ENCODE measurements around the gene CYTL1. TPM values are rescaled to one million over a fixed set of nuclear protein-coding genes. Genes with fewer than 3 reads are reported as not detected.

The CYTL1 gene
- total RNA-seq, 1 donor from 2014 or later: 9.4 TPM

DNA sequence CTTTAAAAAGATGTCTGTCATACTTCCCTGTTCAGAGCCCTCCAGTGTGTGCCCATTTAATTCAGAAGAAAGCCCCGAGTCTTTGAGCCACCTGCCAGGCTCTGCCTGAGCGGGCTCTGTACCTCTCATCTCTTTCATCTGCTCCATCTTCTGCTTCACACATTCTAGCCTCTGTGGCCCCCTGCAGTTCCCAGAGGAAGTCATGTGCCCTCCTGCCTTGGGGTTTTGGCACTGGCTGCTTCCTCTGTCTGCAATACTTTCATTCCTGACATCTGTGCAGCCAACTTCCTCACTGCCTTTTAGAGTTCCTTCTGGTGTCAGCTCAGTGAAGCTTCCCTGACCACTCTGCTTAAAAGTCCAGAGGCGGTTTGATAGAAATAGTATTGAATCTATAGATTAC is 25.8 kb upstream of the CYTL1 start:
- DNase-seq (ENCODE audit: low read depth): no peak
- Histone ChIP-seq H3K27me3 (ENCODE audit: control insufficient read depth, insufficient read depth, low read length) (no peaks in the 10 kb centered on the region), H3K36me3 (ENCODE audit: control insufficient read depth, insufficient read depth, low read length) (no peaks in the 10 kb centered on the region), H3K4me3 (ENCODE audit: low read depth, low read length) (no peak overlapping the region)
- TF ChIP-seq, protein P1, sequence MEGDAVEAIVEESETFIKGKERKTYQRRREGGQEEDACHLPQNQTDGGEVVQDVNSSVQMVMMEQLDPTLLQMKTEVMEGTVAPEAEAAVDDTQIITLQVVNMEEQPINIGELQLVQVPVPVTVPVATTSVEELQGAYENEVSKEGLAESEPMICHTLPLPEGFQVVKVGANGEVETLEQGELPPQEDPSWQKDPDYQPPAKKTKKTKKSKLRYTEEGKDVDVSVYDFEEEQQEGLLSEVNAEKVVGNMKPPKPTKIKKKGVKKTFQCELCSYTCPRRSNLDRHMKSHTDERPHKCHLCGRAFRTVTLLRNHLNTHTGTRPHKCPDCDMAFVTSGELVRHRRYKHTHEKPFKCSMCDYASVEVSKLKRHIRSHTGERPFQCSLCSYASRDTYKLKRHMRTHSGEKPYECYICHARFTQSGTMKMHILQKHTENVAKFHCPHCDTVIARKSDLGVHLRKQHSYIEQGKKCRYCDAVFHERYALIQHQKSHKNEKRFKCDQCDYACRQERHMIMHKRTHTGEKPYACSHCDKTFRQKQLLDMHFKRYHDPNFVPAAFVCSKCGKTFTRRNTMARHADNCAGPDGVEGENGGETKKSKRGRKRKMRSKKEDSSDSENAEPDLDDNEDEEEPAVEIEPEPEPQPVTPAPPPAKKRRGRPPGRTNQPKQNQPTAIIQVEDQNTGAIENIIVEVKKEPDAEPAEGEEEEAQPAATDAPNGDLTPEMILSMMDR (IDR thresholded peaks at IDR 0.05; ENCODE audit: insufficient read depth, low read length, poor library complexity, severe bottlenecking): no peak

DNA sequence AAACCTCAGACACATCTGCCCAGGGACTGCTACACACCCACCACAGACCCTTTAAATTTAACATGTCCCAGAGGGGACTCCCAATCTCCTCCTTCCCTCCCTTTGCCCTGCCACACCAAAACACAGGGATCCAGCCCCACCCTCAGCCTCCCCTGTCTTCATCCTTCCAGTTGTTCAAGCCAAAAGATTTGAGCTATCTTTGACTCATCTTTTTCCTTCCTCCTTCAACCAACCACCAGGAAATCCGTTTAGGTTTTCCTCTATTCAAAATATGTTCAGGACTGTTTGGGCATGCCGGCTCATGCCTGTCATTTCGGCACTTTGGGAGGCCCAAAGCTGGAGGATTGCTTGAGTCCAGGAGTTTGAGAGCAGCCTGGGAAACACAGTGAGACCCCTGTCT is 25.1 kb upstream of the CYTL1 start:
- no peak for DNase-seq (ENCODE audit: low read depth)
- H3K36me3 ChIP-seq (ENCODE audit: control insufficient read depth, insufficient read depth, low read length): no peaks in the 10 kb centered on the region
- TF ChIP-seq, protein P1 (IDR thresholded peaks at IDR 0.05; ENCODE audit: insufficient read depth, low read length, poor library complexity, severe bottlenecking): no peak
- no peaks in the 10 kb centered on the region for H3K27me3 ChIP-seq (ENCODE audit: control insufficient read depth, insufficient read depth, low read length)
- no peak overlapping the region for H3K4me3 ChIP-seq (ENCODE audit: low read depth, low read length)

DNA sequence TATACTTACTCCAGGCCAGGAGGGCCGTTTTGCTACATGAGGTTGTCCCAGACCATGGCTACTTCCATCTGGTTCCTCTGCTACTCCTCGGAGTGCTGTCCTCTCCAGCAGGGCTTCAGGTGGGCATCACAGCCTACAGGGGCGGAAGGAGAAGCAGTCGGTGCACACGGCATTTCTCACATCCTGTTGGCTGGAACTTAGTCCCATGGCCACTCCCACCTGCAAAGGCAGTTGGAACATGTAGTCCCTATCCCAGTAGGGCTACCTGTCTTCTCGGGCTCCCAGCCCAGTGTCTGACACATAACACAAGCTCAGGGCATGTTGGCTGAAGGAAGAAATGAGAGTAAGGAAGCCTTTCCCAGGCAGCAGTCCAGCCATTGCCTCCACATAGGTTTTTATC is 24.3 kb upstream of the CYTL1 start:
- TF ChIP-seq, protein P1 (IDR thresholded peaks at IDR 0.05; ENCODE audit: insufficient read depth, low read length, poor library complexity, severe bottlenecking): no peak
- no peak for DNase-seq (ENCODE audit: low read depth)

DNA sequence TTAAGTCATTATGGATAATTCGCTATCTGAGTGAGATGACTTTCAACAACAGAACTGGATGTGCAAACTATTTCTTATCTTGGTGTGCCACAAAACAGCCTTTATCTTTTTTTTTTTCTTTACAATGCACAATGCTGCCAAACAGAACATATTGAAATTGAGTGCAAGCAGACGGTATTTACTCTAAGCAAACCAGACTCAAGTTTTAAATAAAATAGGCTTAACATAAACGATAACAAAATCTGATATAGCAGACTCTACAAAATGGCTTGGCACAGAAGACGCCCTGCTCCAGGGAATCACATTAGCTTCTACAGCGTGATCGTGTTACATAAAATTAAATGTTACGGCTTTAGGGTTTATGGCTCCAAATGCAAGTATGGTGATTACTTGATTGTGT is 22.4 kb upstream of the CYTL1 start:
- Histone ChIP-seq H3K4me3 (ENCODE audit: low read depth, low read length) (no peak overlapping the region), H3K27me3 (ENCODE audit: control insufficient read depth, insufficient read depth, low read length) (no peaks in the 10 kb centered on the region), H3K36me3 (ENCODE audit: control insufficient read depth, insufficient read depth, low read length) (no peaks in the 10 kb centered on the region)
- TF ChIP-seq, protein P1 (IDR thresholded peaks at IDR 0.05; ENCODE audit: insufficient read depth, low read length, poor library complexity, severe bottlenecking): no peak
- DNase-seq (ENCODE audit: low read depth): no peak

More for the DNA sequence above, 24.3 kb upstream of the CYTL1 start:
- Histone ChIP-seq H3K36me3 (ENCODE audit: control insufficient read depth, insufficient read depth, low read length) (no peaks in the 10 kb centered on the region), H3K4me3 (ENCODE audit: low read depth, low read length) (no peak overlapping the region), H3K27me3 (ENCODE audit: control insufficient read depth, insufficient read depth, low read length) (no peaks in the 10 kb centered on the region)

DNA sequence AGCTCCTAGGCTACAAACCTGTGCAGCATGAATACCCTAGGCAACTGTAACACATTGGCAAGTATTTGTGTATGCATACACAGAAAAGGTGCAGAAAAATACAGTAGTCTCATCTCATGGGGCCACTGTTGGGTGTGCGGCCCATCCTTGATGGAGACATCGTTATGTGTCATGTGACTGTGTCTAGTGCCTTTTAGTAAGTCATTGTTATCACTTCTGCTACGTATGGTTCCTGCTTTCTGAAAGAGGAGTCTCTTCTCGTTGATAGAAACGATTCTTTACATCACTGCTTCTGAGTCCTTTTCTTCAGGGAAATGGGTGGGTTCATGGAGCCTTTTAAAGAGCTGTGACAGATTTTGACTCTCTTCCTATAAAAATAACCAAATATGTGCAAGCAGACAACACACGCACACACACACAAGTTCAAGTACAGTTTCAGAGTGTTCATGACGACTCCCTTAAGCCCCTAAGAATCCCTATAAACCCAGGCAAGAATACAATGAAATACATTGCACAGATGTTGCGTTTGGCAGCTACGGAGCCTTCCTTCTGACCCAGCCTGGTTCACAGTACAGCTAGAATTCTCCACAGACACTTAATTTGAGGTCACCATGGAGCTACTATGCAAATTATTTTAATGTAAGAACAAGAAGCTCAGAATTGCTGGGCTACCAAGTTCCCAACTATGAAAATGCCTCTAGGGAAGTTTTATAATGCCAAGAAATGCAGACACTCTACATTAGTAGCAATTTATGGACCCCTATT is 21.8 kb upstream of the CYTL1 start:
- TF ChIP-seq, protein P1 (IDR thresholded peaks at IDR 0.05; ENCODE audit: insufficient read depth, low read length, poor library complexity, severe bottlenecking): no peak
- Histone ChIP-seq H3K36me3 (ENCODE audit: control insufficient read depth, insufficient read depth, low read length) (no peaks in the 10 kb centered on the region), H3K27me3 (ENCODE audit: control insufficient read depth, insufficient read depth, low read length) (no peaks in the 10 kb centered on the region), H3K4me3 (ENCODE audit: low read depth, low read length) (no peak overlapping the region)
- no peak for DNase-seq (ENCODE audit: low read depth)

DNA sequence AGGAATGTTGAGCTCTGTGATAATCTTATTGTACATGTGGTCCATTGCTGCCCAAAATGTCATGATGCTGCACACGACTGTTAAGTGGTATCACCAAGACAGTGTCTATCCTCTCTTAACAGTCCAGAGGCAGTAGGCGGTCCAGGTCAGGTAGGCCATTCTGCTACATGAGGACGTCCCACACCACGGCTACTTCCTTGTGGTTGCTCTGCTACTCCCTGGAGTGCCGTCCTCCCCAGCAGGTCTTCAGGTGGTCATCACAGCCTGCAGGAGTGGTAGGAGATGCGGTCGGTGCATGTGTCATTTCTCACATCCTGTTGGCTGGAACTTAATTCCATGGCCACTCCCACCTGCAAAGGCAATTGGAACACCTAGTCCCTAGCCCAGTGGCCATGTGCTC is 20.5 kb upstream of the CYTL1 start:
- DNase-seq (ENCODE audit: low read depth): no peak
- no peaks in the 10 kb centered on the region for H3K36me3 ChIP-seq (ENCODE audit: control insufficient read depth, insufficient read depth, low read length)
- no peaks in the 10 kb centered on the region for H3K27me3 ChIP-seq (ENCODE audit: control insufficient read depth, insufficient read depth, low read length)
- no peak overlapping the region for H3K4me3 ChIP-seq (ENCODE audit: low read depth, low read length)
- TF ChIP-seq, protein P1 (IDR thresholded peaks at IDR 0.05; ENCODE audit: insufficient read depth, low read length, poor library complexity, severe bottlenecking): no peak
